Endothelial cell of umbilical vein (primary cell): ENCODE measurements around the gene ARID1B.

ENCODE experiments used
- CTCF ChIP-seq, 2 donors: IDR thresholded peaks; 1 replicate in 1 of 2; 2 replicates in 1 of 2; pipeline ENCODE4 v1.5.1; 2011; ENCODE audit warnings: low read length in 2 of 2, mild to moderate bottlenecking in 2 of 2, moderate library complexity in 2 of 2, control low read depth in 1 of 2, inconsistent platforms in 1 of 2, low read depth in 1 of 2; ENCODE audit not compliant: insufficient read depth in 1 of 2; ENCODE audit errors: extremely low read depth in 1 of 2
- POLR2A ChIP-seq: IDR thresholded peaks from 2 replicates; pipeline ENCODE4 v1.6.1; 2012; ENCODE audit warnings: low read depth, mild to moderate bottlenecking, control low read depth, low read length

GRCh38 chr6:157088841-157089240 lies 311.7 kb downstream of the ARID1B start:
- TF ChIP-seq POLR2A (no peak), CTCF (IDR thresholded peaks at IDR 0.05; ENCODE audit: extremely low read depth in 1 of 2, insufficient read depth in 1 of 2, low read depth in 1 of 2, low read length in 2 of 2) (no peak)
